OCI-LY3 (cell line): ENCODE data around the gene LSP1.

Experiments used
- H2AFZ ChIP-seq: fragments of 200-600, 300-600 bp; shearing (Covaris generic); 2 replicates; pipeline ENCODE4 v1.6.0; 2014; ENCODE audit warnings: antibody characterized with exemption, low read depth, low read length
- H3K27ac ChIP-seq: fragments of 200-600, 300-600 bp; sonication (generic); 2 replicates; pipeline ENCODE4 v1.5.1; 2014; ENCODE audit warnings: mild to moderate bottlenecking, low read length, moderate library complexity, mixed read lengths
- H3K27me3 ChIP-seq: fragments of 200-600, 300-600 bp; sonication (generic); 2 replicates; pipeline ENCODE4 v1.6.1; 2014; ENCODE audit warnings: low read depth, low read length, mixed read lengths
- H3K36me3 ChIP-seq: fragments of 200-600, 300-600 bp; sonication (generic); replicated peaks from 2 replicates; pipeline ENCODE3; 2014; ENCODE audit warnings: low read depth, low read length, mixed read lengths
- H3K4me1 ChIP-seq: fragments of 300-600, 200-600 bp; sonication (generic); 2 replicates; pipeline ENCODE4 v1.6.1; 2014; ENCODE audit warnings: low read length, mixed read lengths
- H3K4me2 ChIP-seq: fragments of 200-600, 300-600 bp; sonication (generic); 2 replicates; pipeline ENCODE4 v1.6.1; 2014; ENCODE audit warnings: low read length, mixed read lengths
- H3K4me3 ChIP-seq: fragments of 300-600, 200-600 bp; sonication (generic); 2 replicates; pipeline ENCODE4 v1.5.1; 2014; ENCODE audit warnings: antibody characterized with exemption, mild to moderate bottlenecking, low read length, moderate library complexity
- H3K79me2 ChIP-seq: fragments of 300-600, 200-600 bp; shearing (Covaris generic); 2 replicates; pipeline ENCODE4 v1.6.1; 2014; ENCODE audit warnings: mild to moderate bottlenecking, low read length, mixed read lengths
- H3K9ac ChIP-seq: fragments of 300-600, 200-600 bp; shearing (Covaris generic); 2 replicates; pipeline ENCODE4 v1.6.0; 2014; ENCODE audit warnings: mild to moderate bottlenecking, low read length, moderate library complexity
- H3K9me3 ChIP-seq: fragments of 200-600, 300-600 bp; shearing (Covaris generic); 2 replicates; pipeline ENCODE4 v1.6.1; 2014; ENCODE audit warnings: low read length, mixed read lengths; ENCODE audit not compliant: insufficient read depth
- H4K20me1 ChIP-seq: fragments of 200-600, 300-600 bp; sonication (generic); 2 replicates; pipeline ENCODE4 v1.6.1; 2016; ENCODE audit warnings: low read length, mixed read lengths; ENCODE audit not compliant: insufficient read depth
- EZH2phosphoT487 ChIP-seq: fragments of 200-600 bp; shearing (Covaris generic); IDR thresholded peaks from 2 replicates; pipeline ENCODE4 v1.6.1; 2018; ENCODE audit warnings: antibody characterized with exemption, mixed run types, low read depth
- TF ChIP-seq, protein P1 (sequence below): fragments of 200-600, 300-600 bp; sonication (generic); IDR thresholded peaks from 2 replicates; pipeline ENCODE4 v1.5.1; 2014; ENCODE audit warnings: antibody characterized with exemption, low read length, low read depth

Gene LSP1

DNA sequence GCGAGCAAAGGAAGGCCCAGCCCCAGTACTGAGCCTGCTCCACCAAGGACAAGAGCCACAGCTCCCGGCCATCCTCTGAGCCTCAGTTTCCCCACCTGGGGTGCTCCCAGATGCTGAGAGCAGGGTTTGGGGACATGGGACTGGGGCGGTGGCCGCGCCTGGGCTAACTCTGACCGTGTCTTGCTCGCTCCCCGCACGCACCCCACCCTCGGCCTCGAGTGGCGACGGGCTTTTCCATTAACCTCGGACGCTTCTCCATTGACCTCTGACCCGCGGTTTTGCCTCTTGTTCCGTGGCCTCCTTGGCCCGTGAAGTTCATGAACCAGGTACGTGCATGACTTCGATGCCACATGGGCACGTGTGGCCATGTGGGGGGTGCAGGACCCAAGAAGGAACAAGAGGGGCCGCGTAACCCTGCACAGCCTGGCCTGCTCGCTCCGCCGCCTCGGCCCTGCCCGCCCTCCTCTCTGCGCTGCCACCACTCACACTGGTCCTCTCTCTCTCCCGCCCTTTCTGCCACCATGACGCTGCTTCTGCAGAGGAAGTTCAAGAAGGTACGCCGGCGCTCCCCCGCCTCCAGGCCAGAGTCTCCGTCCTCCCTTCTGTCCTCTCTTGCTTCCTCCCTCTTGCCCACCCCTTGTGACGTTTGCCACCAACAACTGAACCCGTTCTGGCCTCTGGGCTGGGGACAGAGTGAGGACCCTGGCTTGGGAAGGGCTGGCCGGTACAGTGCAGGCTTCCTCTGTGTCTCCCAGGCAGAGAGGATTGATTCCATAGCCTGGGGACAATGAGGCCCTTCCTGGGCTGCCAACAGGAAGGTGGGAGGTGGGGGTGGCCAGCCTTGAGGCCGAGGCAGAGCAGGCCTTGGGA, 73.5 kb downstream of the LSP1 start:
- Histone ChIP-seq H3K4me1 (no peaks in the 10 kb centered on the region), H3K4me2 (no peak overlapping the region), H3K4me3 (no peak overlapping the region), H4K20me1 (no peaks in the 10 kb centered on the region), H3K9me3 (no peaks in the 10 kb centered on the region), H3K27ac (no peak overlapping the region), H2AFZ (no peak overlapping the region), H3K36me3 (no peaks in the 10 kb centered on the region), H3K79me2 (no peaks in the 10 kb centered on the region), H3K9ac (no peak overlapping the region), H3K27me3 (peaks cover 24% of the 10 kb centered on the region; the same call in 1 of the 2 replicates)
- TF ChIP-seq, protein P1, sequence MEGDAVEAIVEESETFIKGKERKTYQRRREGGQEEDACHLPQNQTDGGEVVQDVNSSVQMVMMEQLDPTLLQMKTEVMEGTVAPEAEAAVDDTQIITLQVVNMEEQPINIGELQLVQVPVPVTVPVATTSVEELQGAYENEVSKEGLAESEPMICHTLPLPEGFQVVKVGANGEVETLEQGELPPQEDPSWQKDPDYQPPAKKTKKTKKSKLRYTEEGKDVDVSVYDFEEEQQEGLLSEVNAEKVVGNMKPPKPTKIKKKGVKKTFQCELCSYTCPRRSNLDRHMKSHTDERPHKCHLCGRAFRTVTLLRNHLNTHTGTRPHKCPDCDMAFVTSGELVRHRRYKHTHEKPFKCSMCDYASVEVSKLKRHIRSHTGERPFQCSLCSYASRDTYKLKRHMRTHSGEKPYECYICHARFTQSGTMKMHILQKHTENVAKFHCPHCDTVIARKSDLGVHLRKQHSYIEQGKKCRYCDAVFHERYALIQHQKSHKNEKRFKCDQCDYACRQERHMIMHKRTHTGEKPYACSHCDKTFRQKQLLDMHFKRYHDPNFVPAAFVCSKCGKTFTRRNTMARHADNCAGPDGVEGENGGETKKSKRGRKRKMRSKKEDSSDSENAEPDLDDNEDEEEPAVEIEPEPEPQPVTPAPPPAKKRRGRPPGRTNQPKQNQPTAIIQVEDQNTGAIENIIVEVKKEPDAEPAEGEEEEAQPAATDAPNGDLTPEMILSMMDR = no peak
- no peak for TF ChIP-seq EZH2phosphoT487

DNA sequence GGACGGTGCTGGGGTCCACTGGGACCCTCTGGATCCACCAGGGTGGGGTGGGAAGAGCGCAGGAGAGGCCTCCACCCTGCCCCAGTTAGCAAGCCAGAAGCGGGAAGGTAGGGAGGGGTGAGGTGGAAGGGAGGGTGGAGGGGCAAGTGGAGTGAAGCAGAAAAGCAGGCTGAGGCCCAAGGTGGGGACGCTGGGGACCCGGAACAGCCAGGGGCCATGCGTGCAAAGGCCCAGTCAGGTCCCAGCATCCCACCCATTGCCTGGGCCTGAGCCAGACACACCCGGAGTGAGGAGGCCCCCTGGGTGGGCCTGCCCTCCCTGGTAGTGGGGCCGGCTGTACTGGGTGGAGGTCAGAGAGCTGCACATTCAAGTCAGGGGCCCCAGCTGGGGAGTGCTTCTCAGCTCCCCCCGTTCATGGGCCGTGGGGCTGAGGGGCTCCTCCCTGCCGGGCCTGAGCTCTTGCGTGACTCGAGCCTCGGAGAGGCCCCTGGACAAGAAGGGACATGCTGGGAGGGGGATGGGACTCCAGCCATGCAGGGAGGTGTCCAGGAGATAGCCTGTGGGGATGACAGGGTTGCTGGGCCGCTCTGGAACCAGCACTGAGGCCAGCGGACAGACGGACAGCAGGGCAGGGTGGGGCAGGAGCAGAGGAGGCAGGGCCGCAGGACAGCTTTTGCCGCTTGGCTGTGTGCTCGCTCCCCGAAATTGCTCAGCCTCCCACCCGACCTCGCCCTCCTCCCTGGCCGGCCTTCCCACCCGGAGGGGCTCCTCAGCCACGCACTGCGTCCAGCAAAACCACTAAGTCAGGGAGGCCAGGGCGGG, 74.4 kb downstream of the LSP1 start:
- H4K20me1 ChIP-seq = no peaks in the 10 kb centered on the region
- H3K79me2 ChIP-seq = no peaks in the 10 kb centered on the region
- H3K27me3 ChIP-seq = peaks cover 19% of the 10 kb centered on the region; the same call in 1 of the 2 replicates
- H3K4me1 ChIP-seq = no peaks in the 10 kb centered on the region
- H3K27ac ChIP-seq = no peak overlapping the region
- H3K9ac ChIP-seq = no peak overlapping the region
- no peaks in the 10 kb centered on the region for H3K36me3 ChIP-seq
- H3K4me2 ChIP-seq = no peak overlapping the region
- no peak for TF ChIP-seq EZH2phosphoT487
- TF ChIP-seq, protein P1 = no peak
- no peak overlapping the region for H2AFZ ChIP-seq
- H3K9me3 ChIP-seq = no peaks in the 10 kb centered on the region
- H3K4me3 ChIP-seq = no peak overlapping the region

DNA sequence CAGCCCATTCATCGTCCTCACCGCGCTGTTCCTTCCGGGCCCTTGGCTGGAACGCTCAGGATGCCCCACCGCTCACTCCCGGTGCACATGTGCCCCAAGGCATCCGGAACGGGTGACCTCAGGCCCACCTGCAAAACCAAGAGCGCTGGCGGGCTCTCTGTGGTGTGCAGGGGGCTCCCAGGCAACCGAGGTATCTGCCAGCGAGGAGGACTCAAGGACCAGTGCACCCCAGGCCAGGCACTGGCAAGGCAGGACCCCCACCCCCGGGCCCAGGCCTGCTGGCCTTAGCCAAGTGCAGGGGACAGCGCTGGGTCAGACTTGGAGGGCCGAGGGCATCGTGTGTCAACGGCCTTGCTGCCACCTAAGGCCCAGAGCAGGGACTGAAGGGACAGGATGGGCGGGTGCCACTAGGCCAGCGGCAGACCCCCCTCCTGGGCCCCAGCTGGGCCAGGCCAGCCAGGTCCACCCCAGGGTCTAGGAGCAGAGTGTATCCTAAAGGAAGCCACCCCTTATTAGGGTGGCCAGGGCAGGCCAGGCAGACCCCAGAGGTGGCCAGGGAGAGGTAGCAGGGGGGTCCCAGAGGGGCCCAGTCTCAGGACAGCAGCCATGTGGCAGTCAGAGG, 75.1 kb downstream of the LSP1 start:
- Histone ChIP-seq H3K4me2 (no peak overlapping the region), H3K9me3 (no peaks in the 10 kb centered on the region), H3K79me2 (no peaks in the 10 kb centered on the region), H2AFZ (no peak overlapping the region), H3K9ac (no peak overlapping the region), H3K4me1 (no peaks in the 10 kb centered on the region), H3K4me3 (no peak overlapping the region), H4K20me1 (no peaks in the 10 kb centered on the region), H3K36me3 (no peaks in the 10 kb centered on the region), H3K27ac (no peak overlapping the region), H3K27me3 (peaks cover 18% of the 10 kb centered on the region; the same call in 1 of the 2 replicates)
- TF ChIP-seq, protein P1 = no peak
- TF ChIP-seq EZH2phosphoT487 = no peak

- Histone ChIP-seq H3K79me2 (no peaks in the 10 kb centered on the region), H3K4me1 (no peaks in the 10 kb centered on the region), H3K4me3 (no peak overlapping the region), H3K9ac (no peak overlapping the region), H3K9me3 (no peaks in the 10 kb centered on the region), H4K20me1 (no peaks in the 10 kb centered on the region), H3K27me3 (peaks cover 17% of the 10 kb centered on the region; the same call in 1 of the 2 replicates), H3K4me2 (no peak overlapping the region), H3K27ac (no peak overlapping the region), H2AFZ (no peak overlapping the region), H3K36me3 (no peaks in the 10 kb centered on the region)
- TF ChIP-seq EZH2phosphoT487 = no peak
- TF ChIP-seq, protein P1 = no peak
Measured at GRCh38 chr11:1928470-1928890, 75.6 kb downstream of the LSP1 start.
